NCI-H2196 (cell line): Measurements from ENCODE around the gene DNAJB4.

Source experiments
- DNase-seq: peaks from one replicate; lab custom pipeline; 2025; ENCODE audit not compliant: unreplicated experiment; lab: John Stamatoyannopoulos, UW

The DNAJB4 gene

GRCh38 chr1:78036450-78036849, 31.7 kb downstream of the DNAJB4 start:
- DNase-seq: no peak

- DNase-seq: no peak
These were observed 33.3 kb downstream of the DNAJB4 start for GRCh38 chr1:78038071-78038470.

- DNase-seq: peak; percentile 13
These were observed 33.8 kb downstream of the DNAJB4 start for GRCh38 chr1:78038491-78038939.

GRCh38 chr1:78040484-78041089, 35.8 kb downstream of the DNAJB4 start:
- no peak for DNase-seq

- no peak for DNase-seq
These were observed 38.7 kb downstream of the DNAJB4 start for GRCh38 chr1:78043436-78043835.

- DNase-seq: no peak
These were observed 40.2 kb downstream of the DNAJB4 start for GRCh38 chr1:78044796-78045562.

GRCh38 chr1:78045563-78045925, 40.8 kb downstream of the DNAJB4 start:
- DNase-seq: no peak

GRCh38 chr1:78045926-78046778, 41.4 kb downstream of the DNAJB4 start, which contains the start of gene GIPC2:
TSS of gene GIPC2 (plus strand) at chr1:78045966. CDS start at chr1:78046095, 129 bp downstream.
- no peak for DNase-seq

GRCh38 chr1:78047106-78047505, 42.4 kb downstream of the DNAJB4 start:
- DNase-seq: peak; percentile 57

- no peak for DNase-seq
These were observed 42.9 kb downstream of the DNAJB4 start for GRCh38 chr1:78047631-78048030.

- no peak for DNase-seq
These were observed 43.7 kb downstream of the DNAJB4 start for GRCh38 chr1:78048446-78048845.

- DNase-seq: no peak
These were observed 44.7 kb downstream of the DNAJB4 start for GRCh38 chr1:78049396-78049795.

GRCh38 chr1:78051005-78051404, 46.3 kb downstream of the DNAJB4 start:
- no peak for DNase-seq

- DNase-seq: no peak
These were observed 48.1 kb downstream of the DNAJB4 start for GRCh38 chr1:78052685-78053405.

- DNase-seq: no peak
These were observed 48.8 kb downstream of the DNAJB4 start for GRCh38 chr1:78053498-78053897.

- DNase-seq: no peak
These were observed 49.8 kb downstream of the DNAJB4 start for GRCh38 chr1:78054559-78054958.

GRCh38 chr1:78054972-78055371, 50.2 kb downstream of the DNAJB4 start:
- DNase-seq: no peak

- no peak for DNase-seq
These were observed 50.9 kb downstream of the DNAJB4 start for GRCh38 chr1:78055565-78056132.

GRCh38 chr1:78058670-78059069, 53.9 kb downstream of the DNAJB4 start:
- DNase-seq: no peak

GRCh38 chr1:78060857-78061563, 56.3 kb downstream of the DNAJB4 start:
- no peak for DNase-seq
